HG03280 (cell line): ENCODE results near the gene ATP13A3.

ENCODE experiments used
- ATAC-seq: cut with Tn5 transposase; IDR thresholded peaks from one replicate; pipeline ENCODE4 v1.9.1; 2021; ENCODE audit warnings: mild to moderate bottlenecking, moderate library complexity; ENCODE audit not compliant: unreplicated experiment

Gene ATP13A3

GRCh38 chr3:194476784-194477183 lies 10.0 kb downstream of the ATP13A3 start:
- no peak for ATAC-seq

GRCh38 chr3:194475978-194476377 lies 10.8 kb downstream of the ATP13A3 start:
- no peak for ATAC-seq

DNA sequence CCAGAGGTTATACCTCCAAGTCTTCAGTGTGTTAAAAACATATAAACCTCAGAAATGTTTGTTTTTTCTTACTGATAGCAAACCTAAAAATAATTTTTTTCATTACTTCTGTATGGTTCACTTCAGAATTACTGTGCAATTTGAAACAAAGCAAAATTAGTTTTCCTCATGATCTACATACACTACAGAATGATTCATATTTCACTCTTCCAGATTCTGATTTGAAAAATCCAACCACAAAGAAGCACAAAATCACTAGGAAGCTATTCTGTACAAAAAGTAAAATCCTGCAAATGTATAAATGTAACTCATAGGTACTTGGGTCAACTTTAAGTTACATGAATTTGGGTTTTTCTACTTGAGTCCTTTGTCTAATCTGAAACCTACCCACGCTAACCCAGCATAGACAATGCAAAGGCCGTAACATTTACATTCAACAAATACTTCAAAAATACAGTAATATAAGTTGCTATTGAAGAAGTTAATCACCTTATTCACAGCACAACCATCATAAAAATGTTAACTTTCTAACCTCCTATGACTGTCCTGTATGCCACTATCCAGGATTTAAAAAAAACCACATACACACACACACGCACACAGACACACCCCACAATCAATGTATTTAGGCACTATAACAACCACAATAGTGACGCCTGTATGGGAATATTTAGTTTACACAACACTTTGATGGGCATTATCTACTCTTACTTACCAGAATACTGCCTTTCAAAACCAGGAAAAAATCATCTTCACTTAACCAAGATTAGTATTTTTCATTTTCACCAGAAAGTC lies 11.5 kb downstream of the ATP13A3 start:
- ATAC-seq = no peak

GRCh38 chr3:194474675-194475074 lies 12.1 kb downstream of the ATP13A3 start:
- no peak for ATAC-seq

GRCh38 chr3:194472290-194472920 lies 14.4 kb downstream of the ATP13A3 start:
- ATAC-seq = peak; percentile 75

DNA sequence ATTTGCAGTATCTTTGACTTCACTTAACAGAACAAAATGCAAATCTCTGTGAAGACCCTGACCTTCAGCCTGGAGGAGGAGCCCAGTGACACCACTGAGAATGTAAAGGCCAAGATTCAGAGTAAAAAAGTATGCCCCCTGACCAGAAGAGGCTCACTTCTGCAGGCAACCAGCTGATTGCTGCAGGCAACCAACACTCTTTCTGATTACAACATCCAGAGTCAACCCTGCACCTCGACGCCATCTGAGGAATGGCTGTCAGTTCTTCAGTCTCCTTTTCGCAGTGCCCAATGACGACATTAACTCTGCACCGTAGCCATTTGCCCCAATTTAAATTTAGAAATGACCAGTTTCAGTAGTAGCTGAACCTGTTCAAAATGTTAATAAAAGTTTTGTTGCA lies 14.9 kb downstream of the ATP13A3 start:
- ATAC-seq = no peak

DNA sequence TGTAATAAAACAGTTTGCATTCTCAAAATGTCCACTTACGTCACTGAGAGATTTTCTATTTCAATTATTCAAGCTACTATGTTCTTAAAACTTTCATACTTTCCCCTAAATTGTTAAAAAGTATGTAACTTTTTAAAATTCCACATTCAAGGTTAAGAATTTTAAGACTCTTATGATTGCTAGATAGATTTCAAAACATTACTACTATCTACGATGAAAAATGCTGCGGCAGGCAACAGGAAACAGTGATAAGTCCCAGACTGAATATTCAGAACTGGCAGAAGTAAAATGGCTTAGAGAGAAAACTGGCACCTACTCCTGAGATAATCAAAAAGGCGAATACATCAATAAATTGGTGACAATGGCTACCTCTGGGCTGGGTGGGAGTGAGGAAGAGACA lies 16.2 kb downstream of the ATP13A3 start:
- ATAC-seq = no peak

- no peak for ATAC-seq
These were observed 16.8 kb downstream of the ATP13A3 start for GRCh38 chr3:194469977-194470376.

GRCh38 chr3:194468086-194468485 lies 18.7 kb downstream of the ATP13A3 start:
- no peak for ATAC-seq

DNA sequence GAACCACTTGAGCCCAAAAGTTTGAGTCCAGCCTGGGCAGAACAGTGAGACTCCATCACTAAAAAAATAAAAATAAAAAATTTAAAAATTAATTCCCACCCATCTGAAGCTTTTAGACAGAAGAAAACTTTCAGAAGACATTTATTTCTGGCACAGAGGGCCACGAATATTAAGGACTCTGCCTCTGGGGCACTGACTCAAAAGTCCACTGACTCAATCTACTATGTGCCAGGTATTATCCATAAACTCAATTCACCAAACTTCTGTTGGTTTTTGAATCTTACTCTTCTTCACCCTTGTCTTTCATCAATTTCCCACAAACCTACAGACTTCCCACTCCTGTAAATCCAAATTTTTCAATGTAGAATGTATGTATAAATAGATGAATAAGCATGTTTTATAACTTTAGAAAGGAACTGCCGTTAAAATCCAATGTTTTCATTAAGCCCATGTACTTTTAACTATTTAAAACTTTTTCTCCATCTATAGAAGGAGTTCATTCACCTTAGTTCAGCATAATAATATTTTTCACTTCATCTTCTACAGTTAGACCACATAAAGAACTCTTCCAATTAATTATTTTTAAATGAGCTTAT lies 19.9 kb downstream of the ATP13A3 start:
- ATAC-seq = no peak

- no peak for ATAC-seq
These were observed 20.8 kb downstream of the ATP13A3 start for GRCh38 chr3:194465920-194466570.

DNA sequence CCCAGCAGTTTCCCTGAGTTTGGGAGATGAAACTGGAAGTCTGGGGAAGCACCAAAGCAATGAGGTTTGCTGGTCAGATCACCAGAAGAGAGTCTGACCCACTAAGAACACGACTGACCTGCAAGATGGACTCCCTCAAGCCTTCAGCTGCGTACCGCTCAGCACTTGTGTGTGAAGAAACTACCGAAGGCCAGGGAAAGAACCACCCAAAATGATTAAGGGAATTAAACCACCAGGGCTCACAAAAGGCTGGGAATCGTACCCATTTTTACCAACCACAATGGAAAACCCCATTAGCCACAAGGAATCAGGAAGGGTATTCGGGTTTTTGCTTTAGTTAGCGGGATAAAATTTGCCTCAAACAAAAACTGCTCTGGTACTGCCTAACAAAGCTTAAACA lies 21.6 kb downstream of the ATP13A3 start:
- ATAC-seq = no peak

DNA sequence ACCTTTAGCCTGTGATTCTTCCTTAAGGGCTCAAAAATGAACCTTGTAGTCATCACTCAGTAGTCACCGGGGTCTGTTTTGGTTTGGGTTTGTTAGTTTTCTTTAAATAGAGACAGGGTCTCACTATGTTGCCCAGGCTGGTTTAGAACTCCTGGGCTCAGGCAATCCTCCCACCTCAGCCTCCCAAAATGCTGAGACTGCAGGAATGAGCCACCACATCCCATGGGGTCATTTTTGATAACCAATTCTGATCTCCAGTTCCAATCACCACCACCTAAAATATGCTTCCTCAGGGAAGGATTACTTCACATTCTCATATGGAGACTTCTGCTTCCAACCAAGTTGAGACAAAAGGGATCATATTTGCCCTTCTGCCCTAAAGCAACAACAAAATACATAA lies 22.1 kb downstream of the ATP13A3 start:
- no peak for ATAC-seq

GRCh38 chr3:194462936-194463335 lies 23.9 kb downstream of the ATP13A3 start:
- no peak for ATAC-seq

- no peak for ATAC-seq
These were observed 26.2 kb downstream of the ATP13A3 start for GRCh38 chr3:194460566-194460965.

DNA sequence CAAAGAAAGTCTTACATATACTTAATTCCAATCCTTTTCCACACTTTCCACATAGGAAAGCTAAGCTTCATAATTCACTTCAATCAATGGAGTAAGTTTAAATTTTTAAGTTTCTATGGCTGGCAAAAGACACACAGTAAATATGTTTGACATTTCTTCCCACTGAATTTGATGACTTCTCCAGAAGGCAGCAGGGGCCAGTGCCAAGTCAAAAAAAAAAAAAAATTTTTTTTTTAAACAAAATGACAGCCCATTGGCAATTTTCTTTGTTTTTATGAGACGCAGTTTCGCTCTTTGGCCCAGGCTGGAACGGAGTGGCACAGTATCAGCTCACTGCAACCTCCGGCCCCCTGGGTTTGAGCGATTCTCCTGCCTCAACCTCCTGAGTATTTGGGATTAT lies 28.7 kb downstream of the ATP13A3 start:
- no peak for ATAC-seq

GRCh38 chr3:194455481-194455880 lies 31.3 kb downstream of the ATP13A3 start:
- ATAC-seq = no peak

GRCh38 chr3:194450341-194450740 lies 36.5 kb downstream of the ATP13A3 start:
- ATAC-seq = no peak

GRCh38 chr3:194449913-194450312 lies 36.9 kb downstream of the ATP13A3 start:
- no peak for ATAC-seq

- no peak for ATAC-seq
These were observed 39.1 kb downstream of the ATP13A3 start for GRCh38 chr3:194447657-194448056.

DNA sequence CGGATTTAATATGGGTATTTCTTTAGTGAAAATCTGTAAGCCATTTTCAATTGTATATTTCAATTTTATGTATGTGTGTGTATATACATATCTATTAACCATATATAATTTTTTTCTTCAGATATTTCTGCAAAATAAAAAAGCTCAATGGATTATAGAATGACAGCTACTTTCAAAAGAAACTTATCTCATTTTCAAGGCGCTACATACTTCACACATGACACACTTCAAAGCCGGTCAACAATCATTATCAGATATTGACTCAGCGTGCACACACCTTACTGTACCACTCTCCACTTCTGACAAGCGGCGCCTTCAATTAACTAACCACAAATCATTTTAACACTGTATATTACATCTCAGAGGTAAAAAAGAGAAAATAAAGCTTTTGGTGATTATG lies 39.6 kb downstream of the ATP13A3 start:
- no peak for ATAC-seq

DNA sequence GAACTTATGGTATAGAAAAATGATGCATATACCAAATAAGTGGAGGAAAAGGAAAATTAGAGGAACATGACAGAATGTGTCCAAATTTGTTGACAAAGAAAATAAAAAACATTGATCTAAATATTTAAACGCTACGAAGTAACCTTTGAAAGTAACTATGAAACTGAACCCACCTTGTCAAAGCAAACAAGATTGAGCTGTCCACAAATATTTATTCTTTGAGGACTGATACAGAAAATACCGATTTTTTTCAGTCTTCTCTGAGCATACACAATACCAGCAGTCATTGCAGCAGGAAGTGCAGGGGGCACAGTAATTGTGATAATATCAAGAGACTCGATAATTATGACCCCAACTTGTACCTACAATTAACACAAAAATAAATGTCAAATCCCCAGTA lies 40.0 kb downstream of the ATP13A3 start:
- no peak for ATAC-seq
